ENCODE results near the gene PPT2. TPM values are rescaled to one million over a fixed set of nuclear protein-coding genes. Genes with fewer than 3 reads are reported as not detected.
A peak's percentile ranks its signal among the peaks of the same experiment; 100 is the strongest.

The PPT2 gene
- total RNA-seq, 1 donor from 2014 or later: 9.6 TPM

DNA sequence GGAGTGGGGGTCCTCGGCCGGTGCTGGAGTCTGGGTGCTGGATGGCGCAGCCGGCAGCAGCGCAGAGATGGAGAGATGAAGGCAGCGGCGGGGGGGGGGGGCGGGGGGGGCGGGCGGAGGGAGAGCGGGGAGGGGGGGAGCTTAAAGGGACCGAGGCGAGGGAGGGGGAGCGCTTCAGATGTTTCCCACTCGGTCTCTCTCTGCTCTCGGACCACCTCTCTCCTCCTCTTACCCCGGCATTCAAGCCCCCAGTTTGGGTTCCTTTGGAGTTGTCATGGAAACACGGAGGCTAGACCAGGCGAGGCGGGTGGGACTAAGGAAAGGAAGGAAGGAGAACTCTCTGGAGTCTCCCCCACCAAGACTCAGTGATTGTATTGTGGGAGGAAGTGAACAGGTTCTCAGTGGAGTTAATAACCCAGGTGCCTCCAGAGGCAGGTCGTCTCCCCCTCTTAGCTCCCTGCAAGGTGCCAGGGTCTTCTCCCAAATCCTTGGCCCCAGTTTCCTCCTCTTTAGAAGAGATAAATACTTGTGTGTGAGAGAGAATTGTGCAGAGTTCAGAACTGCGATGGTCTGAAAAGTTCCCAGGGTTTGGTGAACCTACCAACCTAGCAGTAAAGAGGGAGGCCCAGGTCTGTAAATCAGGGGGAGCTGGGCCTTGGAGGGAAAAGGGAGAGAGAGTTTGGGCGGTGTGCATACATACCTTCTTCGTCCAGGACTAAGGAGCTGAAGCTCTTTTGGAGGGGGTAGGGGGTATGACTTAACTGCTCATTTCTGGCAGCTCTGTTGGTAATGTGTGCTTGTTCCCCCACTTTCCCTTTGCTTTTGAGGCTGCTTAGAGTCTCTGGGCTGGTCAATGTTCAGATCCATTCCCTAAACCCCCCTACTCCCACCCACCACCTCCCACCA is 1.8 kb upstream of the PPT2 start, which contains the start of gene PRRT1:
TSS of gene PRRT1 (minus strand) at position 77 of the 906 bp plus-strand sequence. CDS start 112 bp downstream, outside the sequence.
- no peak for DNase-seq (ENCODE audit: low spot score)

- DNase-seq (ENCODE audit: low spot score): peak; percentile 71
These were observed 975 bp upstream of the PPT2 start for GRCh38 chr6:32152769-32153563.

DNA sequence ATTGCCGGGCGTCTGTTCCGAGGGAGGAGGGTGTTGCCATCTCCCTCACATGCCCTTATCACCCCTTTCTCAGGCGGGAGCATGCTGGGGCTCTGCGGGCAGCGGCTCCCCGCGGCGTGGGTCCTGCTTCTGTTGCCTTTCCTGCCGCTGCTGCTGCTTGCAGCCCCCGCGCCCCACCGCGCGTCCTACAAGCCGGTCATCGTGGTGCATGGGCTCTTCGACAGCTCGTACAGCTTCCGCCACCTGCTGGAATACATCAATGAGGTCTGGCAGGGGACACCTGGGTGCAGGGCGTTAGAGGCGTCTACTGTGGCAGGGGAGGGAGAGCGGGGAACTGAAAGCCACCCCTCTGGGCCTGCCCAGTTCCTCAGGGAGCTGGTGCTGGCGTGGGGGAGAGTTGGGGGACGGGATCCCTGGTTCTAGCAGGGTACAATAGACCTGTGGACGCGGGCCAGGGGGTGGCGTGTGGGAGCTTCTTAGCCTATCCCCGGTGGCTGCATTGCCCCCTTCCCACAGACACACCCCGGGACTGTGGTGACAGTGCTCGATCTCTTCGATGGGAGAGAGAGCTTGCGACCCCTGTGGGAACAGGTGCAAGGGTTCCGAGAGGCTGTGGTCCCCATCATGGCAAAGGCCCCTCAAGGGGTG is 697 bp downstream of the PPT2 start:
- DNase-seq (ENCODE audit: low spot score): peak; percentile 72

DNA sequence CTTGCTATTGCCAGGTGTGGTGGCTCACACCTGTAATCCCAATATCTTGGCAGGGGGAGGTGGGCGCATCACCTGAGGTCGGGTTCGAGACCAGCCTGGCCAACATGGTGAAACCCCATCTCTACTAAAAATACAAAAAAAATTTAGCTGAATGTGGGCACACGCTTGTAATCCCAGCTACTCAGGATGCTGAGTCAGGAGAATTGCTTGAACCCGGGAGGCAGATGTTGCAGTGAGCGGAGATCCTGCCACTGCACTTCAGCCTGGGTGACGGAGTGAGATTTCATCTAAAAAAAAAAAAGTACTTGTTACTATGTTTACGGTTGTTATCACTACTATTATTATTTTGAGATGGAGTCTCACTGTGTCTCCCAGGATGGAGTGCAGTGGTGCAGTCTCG is 3.0 kb downstream of the PPT2 start:
- DNase-seq (ENCODE audit: low spot score): no peak

- DNase-seq (ENCODE audit: low spot score): no peak
These were observed 4.1 kb downstream of the PPT2 start for GRCh38 chr6:32158052-32158451.

DNA sequence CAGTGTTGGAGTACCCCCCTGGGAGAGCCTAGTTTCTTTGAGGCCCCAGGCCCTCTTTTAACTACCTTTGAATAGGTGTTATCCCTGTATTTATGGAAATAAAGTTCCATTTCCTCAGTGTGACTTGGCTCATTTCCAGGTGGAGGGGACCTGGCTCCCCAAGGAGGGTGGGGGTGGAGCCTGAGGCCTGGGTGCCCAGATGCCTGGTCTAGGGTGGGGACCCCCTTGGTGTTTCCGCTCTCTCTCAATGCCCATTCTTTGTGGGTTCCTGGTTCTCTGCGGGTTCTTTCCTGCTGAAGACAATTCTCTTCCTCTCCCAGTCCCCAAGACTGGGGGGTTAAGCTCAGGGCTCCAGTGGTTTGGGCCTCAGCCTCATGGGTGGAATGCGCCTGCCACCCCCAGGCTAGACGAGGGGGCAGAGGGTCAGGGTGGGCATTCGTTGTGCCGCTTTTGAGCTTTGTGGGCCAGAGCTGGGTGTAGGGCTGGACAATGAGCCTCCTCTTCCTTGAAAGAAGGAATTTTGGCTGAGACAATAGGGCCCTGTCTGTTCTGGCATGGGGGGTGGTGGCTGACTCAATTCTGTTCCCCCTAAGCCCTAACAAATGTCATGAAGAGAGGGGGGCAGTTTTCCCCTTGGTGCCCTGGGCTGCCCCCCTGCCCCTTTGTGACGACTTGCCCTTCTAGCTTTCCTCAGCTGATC is 9.8 kb downstream of the PPT2 start:
- no peak for DNase-seq (ENCODE audit: low spot score)

DNA sequence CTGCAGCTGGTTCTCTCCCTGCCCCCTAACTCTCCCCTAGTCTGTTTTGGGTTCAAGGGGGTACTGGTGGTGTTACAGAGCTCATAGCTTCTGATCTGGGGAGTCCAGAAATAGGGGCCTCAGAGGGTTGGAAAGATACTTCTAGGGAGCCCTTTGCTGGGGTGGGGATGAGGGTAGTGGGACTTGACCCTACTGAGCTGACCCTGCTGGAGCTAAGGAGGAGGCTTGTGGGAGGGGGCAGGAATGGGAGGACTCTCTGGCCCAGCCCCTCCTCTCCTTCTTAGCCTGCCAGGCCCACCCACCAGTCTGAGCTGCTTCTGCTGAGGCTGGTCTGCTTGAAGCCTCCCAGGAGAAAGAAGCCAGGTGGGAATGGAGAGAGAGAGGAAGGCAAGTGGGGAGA is 10.4 kb downstream of the PPT2 start, which contains the start of gene EGFL8:
TSS of gene EGFL8 (plus strand) at position 301 of the 400 bp plus-strand sequence. CDS start 1,571 bp downstream, outside the sequence.
- DNase-seq (ENCODE audit: low spot score): no peak

DNA sequence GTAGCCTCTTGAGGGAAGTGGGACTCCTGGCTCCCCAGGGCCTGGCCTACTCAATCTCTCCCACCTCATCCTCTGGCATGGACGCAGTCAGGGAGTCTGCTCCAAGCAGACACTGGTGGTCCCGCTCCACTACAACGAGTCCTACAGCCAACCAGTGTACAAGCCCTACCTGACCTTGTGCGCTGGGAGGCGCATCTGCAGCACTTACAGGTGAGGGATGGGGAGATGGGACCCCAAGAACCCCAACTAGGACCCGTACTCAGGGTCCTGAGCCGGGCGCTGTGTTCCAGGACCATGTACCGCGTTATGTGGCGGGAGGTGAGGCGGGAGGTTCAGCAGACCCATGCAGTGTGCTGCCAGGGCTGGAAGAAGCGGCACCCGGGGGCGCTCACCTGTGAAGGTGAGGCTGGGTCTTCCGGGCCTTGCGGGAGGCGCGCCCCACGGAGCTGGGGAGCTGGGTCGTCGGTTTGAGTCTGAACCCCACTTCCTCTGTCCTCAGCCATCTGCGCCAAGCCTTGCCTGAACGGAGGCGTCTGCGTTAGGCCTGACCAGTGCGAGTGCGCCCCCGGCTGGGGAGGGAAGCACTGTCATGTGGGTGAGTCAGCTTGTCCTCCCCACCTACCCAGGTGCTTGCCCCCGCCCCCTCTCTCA is 12.6 kb downstream of the PPT2 start:
- DNase-seq (ENCODE audit: low spot score): no peak

GRCh38 chr6:32167154-32167760 is 13.3 kb downstream of the PPT2 start:
- DNase-seq (ENCODE audit: low spot score): no peak

- DNase-seq (ENCODE audit: low spot score): no peak
These were observed 13.9 kb downstream of the PPT2 start for GRCh38 chr6:32167761-32168262.

- no peak for DNase-seq (ENCODE audit: low spot score)
These were observed 14.4 kb downstream of the PPT2 start for GRCh38 chr6:32168350-32168749.

- no peak for DNase-seq (ENCODE audit: low spot score)
These were observed 15.1 kb downstream of the PPT2 start for GRCh38 chr6:32168807-32169591.

DNA sequence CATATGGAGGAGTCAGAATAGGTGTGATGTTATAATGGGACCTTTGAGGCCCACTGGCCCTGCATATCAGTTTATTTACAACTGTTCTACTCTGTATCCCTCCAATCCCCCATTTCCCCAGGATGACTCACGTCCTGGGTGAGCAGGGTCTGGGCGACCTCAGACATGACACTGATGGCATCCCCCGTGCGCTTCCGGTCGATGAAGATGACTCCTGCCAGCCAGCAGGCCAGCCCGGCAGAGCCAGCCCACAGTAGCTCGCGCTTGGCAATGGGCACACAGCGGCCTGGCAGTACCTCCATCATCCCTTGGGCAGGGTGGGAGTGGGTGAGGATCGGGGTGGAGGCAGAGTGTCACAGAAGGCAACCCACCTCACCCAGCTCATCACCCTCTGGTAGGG is 16.4 kb downstream of the PPT2 start:
- no peak for DNase-seq (ENCODE audit: low spot score)

DNA sequence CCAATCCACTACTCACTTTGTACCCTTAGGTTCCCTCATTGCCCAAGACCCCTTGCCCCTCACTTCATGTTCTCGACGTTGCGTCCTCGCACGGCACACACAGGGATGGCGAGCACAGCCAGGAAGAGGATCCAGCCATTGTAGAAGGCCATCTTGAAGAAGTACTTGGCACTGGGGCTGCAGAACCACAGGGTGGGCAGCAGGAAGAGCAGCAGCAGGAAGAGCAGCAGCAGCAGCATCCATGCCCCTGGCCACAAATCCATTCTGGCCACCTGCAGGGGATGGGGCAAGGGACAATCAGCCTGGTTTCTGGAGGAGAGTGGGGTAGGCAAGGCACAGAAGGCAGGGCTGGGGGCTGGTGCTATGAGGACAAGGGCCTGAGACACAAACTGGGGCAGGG is 17.3 kb downstream of the PPT2 start:
- DNase-seq (ENCODE audit: low spot score): no peak

GRCh38 chr6:32173051-32173727 is 19.2 kb downstream of the PPT2 start:
- DNase-seq (ENCODE audit: low spot score): no peak

- DNase-seq (ENCODE audit: low spot score): no peak
These were observed 20.5 kb downstream of the PPT2 start for GRCh38 chr6:32174416-32174815.

DNA sequence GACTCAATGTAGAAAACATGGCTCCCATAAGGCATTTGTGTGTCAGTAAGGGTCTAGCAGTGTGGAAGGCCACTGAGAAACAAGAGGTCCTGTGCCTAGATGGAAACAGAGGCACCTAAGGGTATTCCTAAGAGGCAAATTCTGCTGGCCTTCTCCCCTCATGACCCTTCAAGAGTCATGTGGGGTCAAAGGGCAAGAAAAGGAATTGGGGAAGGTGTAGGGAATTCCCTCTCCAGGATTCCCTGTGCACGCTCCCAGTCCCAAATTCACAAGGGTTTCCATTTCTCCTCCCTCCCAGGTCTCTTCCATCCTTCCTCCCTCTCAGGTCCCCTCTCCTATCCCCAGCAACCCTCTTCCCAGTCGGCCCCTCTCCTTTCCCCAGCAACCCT is 21.4 kb downstream of the PPT2 start:
- DNase-seq (ENCODE audit: low spot score): no peak

DNA sequence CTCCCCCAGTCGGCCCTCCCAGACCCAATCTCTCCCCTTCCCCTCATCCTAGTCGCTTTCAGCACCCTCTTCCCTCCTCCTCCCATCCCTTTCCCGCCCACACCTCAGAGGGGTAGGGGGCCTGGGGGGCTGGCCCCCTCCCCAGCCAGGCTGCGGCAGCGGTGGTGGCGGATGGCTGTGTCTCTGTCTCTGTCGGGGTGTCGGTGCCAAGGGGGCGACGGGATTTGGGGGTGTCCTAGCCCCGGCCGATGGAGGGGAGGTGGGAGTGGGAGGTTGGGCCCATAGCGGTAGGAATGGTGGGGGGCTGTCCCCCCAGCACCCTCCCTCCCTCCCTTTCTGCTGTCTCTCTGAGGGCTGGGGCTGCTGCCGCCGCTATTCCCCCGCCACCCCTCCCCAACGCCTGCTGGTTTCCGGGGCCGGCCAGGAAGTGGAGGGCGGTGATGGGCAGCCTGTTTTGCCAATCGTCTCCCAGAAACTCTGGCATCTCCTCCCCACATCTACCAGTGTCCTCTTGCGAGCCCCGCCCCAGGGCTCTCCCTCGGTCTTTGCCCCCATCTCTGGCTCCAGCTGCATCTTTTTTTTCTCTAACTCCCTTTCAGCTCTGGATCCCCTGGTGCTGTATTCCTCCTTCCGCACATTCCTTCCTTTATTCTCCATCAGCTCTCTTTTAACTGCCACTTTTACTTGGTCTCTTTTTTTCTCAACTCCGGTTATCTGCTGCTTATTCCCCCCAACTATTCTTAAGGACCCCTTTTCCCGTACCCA is 22.0 kb downstream of the PPT2 start, which contains the start of gene AGPAT1:
TSS of gene AGPAT1 (minus strand) at position 374 of the 765 bp plus-strand sequence. CDS start 4,588 bp downstream, outside the sequence.
- DNase-seq (ENCODE audit: low spot score): peak; percentile 98
